HG03159 (cell line): ENCODE results near the gene DGKB.

Experiments used
- ATAC-seq: cut with Tn5 transposase; IDR thresholded peaks from one replicate; pipeline ENCODE4 v1.9.1; 2021; ENCODE audit warnings: mild to moderate bottlenecking, moderate library complexity; ENCODE audit not compliant: unreplicated experiment

DGKB gene

DNA sequence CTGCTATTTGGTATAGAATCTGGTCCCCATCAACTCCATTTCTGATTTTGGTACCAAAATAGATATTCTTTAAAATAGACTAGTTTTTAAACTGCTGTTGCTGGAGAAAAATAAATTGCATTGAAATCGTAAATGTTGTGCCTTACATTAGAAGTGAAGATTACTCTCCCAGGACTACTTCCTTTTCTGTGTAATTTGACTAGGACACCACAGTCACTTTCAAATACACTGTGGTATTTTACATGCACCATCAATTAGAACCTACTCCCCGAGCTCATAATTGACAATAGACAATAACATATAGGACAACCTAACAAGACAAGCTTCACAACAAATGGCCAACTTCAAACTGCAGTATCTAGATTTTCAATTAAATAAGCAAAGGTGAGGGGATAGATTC, 211.5 kb downstream of the DGKB start:
- ATAC-seq: peak; percentile 61

DNA sequence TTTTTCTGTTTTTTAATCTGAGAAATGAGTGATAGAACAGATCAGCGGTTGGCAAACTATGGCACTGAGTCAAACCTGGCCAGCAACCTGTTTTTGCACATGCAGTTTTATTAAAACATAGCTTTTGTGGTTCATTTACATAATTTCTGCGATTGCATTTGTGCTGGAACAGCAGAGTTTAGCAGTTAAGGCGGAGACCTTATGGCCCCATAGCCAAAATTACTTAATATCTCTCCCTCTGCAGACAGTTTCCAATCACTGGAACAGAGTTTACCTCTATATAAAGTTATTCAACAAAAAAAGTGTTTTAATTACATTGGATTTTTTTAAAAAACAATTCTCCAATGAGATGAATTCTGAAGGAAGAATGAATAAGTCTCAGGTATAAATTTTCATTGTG, 212.1 kb downstream of the DGKB start:
- no peak for ATAC-seq

DNA sequence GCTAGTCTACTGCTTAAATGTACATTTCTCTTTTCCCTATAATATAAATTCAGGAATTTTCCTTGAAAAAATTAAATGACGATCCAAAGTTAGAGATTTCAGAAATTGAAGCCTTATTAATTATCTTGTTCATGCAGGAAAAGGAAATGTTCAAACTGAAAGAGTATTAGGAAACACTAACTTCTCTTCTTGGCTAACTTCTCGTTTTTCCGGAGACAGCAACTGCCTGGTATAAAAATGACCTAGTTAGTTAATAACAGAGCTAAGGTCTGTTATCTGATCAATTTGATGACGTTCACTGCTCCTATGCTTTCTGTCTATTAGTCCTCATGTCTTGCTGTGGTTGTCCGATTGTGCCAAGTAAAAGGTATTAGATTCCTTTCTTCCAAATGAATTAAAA, 212.5 kb downstream of the DGKB start:
- ATAC-seq: no peak

DNA sequence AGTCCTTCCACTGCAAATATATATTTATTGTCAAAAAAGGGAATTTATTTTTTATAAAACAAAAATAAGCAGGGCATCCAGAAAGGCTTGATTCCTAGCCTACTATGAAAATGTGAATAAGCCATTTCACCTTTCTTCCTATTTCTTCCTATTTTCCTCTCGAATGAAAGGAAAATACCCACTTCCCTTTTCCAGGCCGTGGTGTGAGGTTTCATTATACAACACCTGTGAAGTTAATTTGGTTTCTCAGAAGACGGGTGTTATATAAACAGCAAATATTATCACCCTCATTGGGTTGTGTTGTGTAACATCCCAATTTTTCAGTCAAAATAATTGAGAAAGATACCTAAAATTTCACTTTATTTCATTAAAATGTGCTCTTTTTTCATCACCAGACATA, 214.3 kb downstream of the DGKB start:
- no peak for ATAC-seq

DNA sequence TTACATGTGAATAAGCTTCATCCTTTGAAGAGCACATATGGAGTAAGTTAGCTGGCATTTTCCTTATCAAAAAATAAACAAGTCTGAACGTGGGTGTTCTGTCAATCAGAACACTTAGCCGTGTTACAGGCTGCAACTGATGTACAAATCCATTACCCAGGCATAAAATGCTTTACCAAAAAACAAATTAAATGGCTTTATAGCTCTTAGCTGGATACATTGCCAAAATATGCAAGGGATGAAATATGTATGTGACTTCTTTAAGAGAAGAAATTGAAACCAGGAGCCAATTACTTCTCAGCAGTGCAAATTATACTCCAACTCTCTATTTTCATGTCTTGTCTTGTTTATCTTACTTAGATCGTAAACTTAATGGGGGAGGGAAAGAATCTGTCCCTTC, 214.8 kb downstream of the DGKB start:
- no peak for ATAC-seq

DNA sequence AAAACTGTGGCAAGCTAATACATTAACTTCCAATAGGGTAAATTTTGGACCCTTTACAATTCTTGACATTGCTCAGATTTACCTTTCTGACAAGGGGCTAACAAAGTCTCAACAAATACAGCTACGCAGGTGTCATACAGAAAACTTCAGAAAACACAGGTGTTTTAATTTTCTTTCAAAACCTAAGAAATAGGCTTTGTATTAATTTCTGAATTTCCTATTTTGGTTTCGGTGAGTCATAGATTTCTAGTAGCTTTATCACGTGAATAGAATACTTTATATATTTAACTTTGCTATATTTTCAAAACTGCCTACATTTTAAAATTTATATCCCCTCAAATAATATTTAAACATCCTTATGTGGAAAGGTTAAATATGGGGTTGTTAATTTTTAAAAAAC, 215.3 kb downstream of the DGKB start:
- ATAC-seq: no peak

DNA sequence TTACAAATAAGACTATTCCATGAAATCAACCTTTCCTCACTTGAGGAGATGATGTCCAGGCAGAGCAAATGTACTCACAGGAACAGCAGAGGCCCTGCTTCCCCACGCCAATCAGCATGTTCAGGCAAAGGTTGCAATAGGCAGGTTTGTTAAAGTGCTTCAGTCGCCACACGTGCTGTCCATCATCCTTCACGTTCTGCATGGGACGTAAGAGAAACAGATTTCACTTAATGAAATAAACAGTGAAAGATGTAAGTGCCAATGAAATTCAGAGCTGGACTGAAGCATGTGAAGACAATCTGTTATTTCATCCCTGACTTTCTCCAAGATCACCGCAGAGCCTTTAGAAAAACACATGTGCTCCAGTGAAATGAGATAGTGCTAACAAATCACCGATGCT, 217.4 kb downstream of the DGKB start:
- ATAC-seq: no peak

DNA sequence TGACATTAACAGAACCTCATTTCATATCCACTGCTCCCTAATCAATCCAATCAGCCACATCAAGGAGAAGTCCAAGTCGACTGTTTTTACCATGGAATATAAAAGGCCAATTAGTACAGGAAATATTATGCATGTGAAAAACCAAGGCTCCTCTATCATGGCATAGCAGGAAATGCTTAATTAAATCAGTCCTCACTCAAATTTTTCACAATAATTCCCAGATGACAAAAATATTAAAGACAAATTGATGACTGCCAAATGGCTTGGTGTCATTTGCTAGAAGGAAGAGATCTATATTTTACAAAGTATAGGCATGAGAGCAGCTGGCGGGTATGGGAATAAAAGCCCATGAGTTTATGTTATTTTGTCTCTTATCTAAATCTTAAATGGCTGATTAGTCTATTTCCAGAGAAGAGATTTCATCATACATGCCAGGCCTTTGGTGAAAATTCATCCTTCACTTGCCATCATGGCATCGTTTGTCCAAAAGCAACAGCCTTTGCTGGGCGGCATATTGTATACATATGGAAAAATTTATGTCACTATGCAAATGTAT, 219.6 kb downstream of the DGKB start:
- no peak for ATAC-seq

DNA sequence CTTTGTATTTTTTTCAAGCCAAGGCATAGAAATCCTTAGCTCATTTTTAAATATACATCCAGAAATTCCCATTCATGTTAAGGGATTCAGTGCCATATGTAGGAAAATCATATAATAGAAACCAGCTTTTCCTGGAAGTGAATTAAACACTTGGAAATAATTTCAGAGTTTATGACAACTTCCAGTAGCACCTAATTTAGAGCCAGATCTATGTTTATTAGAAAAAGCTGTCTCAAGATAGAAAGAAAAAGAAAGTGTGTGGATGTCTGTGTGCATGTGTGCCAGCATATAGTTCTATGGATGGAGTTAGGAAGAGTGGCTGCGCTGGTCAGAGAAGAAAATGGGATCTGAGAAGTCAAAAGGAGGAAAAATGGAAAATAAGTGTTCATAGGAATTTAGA, 225.7 kb downstream of the DGKB start:
- ATAC-seq: no peak

DNA sequence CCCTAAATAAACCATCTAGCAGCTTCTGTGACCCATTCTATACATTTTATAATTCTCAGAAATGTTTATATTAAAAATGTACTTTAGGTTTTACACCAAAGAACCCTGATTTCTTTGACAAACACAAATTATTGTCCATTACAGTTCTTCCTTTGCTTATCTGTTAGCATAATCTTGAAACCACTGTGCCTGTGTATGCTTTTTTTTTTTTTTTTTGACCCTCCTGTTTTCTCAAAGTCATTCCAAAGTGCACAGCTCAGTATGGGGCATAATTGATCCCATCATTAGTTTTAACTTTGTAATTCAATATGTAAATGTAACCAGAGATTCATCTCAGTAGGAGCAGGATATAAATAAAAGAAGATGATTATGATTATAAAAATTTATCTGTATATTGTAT, 229.3 kb downstream of the DGKB start:
- ATAC-seq: no peak

DNA sequence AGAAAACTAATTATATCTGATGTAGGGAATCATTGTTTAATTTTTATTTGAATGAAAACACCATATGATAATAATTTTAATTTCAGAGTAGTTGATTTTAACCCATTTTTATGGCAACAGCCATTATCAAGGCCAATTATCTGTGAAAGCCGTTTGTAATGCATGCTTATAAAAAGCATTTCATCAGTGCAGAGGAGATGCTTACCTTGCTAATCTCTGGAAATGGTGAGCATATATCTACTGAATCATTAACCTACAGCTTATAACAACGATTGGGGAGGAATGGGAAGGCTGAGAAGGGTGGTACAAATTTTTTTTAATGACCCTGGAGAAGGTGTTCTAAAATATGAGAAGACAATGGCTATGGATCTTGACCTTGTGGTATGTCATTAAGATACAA, 235.6 kb downstream of the DGKB start:
- ATAC-seq: no peak

DNA sequence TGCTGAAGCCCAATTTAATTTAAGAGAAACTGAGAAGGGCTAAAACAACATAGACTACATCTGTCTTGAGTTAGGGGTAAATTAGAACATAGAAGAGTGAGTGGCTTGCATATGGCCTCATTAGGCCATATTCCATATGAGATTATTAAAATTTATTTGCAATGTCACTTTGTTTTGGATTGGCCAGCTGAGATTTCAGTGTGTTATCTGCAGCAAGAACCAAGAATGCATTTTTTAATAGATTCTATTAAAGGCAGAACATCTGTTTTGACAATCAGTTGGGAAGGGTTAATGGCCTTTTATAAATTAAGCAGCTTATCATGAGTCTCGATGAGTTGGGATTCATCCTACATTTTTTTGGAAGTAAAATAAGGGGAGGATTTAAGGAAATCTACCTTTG, 236.2 kb downstream of the DGKB start:
- no peak for ATAC-seq

DNA sequence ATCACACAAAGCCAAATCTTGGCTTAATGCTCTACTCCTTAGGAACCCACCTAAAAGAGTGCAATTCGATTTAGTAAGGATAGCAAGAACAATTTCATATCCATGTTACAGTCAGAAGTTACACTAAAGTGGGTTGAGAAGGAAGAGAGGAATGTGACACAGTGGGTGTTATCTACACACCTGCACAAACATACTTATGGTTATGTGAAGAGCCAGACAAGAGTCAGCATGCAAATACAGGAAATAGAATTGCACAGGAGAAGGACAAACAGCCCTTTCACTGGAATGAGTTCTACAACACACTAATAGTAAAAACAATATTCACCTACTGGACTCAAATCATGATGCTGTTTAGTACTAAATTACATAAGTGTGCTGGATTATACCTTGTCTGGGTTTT, 262.8 kb downstream of the DGKB start:
- ATAC-seq: no peak

DNA sequence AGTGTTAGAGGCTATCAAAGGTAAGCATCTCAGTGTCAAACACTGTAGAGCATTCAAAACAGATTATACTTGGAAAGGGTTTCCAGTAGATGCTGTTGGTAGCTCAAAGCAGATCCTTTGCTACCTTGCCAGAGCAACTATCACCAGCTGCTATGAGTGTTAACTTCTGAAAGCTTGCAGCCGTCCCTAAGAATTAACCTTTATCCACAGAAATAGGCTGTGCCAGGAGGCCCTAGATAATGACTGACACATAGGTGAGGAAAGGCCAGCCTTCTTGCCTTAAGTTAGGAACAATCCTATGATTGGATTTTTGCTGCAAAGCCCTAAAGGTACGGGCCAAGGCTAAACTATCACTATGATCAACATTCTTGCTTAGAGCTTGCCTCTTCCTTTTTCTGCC, 263.2 kb downstream of the DGKB start:
- ATAC-seq: no peak

DNA sequence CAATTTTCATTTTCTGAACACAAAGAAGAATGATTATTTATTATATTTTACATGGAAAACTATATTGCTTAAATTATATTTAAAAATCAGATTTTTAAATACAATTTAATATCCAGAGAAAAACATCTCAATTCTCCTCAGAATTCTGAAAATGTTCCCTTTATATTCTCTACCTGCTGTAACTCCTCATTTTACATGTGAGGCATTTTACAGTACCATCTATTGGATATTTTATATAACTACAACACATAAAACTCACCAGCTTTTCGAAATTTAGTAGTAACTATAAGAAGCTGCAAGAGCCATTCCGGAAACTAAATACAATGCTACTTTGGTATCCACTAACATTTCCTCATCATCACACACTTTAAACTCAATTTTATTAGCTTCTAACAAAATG, 264.6 kb downstream of the DGKB start:
- ATAC-seq: no peak

DNA sequence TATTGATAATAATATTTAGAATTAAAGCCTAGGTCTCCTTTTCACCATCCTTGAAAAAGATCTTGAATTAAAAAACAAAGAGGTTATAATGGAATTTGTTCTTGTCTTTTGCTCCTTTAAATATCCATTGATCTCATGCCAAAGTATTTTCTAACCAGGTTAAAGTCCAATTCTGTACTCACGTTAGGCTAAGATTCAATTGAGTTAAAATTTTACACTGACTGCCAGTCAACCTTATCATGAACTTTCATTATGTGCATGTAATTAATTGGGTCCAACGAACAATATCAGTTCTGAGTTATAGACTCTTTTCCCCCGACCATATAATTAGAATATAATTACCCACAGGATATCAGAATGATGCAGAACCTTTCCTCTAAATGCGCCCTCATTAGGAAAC, 266.6 kb downstream of the DGKB start:
- no peak for ATAC-seq

DNA sequence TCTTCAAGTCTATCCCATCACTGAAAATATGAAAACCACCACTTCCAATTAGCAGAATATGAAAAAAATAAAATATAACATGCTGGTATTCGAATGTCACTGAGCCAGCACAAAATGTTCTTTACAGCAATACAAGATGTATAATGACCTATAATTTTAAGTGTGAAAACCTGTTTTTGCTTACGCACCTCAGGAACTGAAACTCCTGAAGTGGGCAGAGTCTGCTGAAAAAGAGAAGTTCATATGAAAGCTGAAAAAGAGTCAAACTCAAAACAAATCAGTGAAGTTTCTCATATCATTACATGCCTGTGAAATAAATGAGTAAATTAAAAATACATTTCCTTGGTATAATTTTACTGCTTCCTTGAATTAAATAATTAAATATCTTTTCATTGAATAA, 272.5 kb downstream of the DGKB start:
- ATAC-seq: peak; percentile 71

DNA sequence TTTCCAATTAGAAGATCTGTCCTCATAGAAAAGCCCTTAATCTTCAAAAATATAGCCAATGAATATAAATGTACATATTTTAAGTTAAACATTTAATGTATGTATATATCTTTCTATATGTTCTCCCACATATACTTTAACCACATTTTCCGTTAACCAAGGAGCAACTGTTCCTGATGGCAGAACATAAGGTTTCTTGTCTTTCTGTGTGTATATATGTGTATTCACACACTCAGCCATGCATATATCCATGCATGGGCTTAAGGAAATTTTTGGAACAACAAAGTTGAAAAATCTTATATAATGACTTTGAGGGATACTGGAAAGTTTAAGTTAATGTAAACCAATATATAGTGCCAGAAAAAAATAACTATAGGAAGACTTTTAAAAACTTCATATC, 274.0 kb downstream of the DGKB start:
- ATAC-seq: no peak

DNA sequence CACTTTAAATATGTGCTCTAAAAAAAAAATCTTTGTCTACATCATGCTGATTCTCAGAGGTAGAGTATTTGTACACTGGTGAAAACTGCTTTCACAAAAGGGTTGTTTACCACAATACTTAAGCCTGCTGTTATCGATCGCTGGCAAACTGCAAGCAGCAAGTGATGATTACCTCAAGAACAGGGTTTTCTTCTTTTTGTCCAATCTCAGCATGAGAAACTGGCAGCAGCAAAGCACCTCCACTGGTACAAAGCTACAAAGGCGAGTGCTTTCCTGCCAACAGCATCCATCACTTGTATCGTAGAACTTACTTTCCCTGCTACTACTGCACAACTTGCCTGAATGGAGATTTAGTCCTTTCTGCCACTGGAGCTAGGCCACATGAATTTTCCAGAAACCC, 276.5 kb downstream of the DGKB start:
- ATAC-seq: no peak

DNA sequence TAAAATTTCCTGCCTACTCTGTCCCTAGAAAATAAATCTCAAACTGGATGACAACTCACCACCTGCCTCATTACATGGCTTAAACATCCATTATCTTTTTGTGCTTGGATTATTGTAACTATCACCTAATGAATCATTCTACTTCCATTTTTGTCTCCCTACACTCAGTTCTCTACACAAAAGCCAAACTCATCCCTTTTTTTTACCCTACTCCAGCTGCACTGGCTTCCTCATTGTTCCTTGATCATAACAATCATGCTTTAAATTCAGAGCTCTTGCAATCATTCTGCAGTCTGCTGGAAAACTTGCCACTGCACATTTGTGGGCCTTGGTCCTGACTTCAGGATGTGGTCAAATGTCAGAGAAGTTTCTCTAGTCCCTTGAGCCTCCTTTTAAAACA, 280.0 kb downstream of the DGKB start:
- ATAC-seq: no peak

DNA sequence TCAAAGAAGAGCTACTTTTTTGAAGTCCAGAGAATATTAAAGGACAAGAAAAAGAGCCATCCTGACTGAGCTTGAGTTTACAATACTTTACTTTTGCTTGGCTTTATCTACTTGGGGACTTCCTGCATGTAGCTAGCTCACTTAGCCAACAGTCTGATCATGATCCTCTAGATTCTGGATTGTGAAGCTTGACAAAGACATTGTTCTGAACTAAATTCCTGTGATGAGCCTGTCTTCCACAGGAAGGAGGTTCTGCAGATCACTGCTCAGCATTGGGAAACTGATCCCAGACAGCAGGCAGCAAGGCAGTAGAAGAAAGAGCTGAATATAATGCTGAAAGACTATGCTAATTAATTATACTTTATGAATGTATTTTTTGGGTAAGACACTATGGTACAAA, 296.4 kb downstream of the DGKB start:
- no peak for ATAC-seq

DNA sequence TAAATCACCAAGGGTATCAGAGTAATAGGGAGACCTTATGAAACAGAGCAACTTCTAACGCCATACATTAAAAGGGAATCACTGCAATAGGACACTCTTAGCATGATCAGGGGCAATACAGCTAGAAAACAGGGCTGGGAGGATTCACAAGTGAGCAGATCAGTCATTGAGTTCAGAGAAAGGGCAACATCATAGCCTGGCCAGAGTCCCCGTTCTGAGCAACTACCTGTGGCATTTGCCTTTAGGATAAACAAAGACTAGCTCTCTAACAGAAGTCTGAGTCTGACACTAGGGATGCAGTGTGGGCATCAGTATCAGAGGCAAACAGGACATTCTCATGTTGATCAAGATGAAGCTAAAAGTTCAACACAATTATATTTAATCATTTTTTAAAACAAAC, 297.9 kb downstream of the DGKB start:
- ATAC-seq: no peak

DNA sequence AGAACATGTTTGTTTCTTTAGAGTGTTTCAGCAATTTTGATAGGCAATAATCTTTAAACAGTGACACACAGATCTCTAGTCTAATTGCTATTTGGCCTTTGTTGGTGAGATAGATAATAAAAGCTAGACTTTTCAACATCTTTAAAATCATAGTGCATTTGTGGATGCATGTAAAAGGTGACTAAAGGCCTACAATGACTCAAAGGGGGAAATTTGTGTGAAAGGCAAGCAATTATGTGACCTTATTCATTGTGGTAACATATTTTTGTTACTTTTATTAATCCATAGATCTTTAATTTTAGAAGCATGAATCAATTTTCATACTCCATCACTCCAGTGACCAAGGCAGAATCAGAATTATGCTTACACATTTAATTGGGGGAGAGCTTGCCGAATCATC, 299.7 kb downstream of the DGKB start:
- no peak for ATAC-seq
